ENCODE data around the gene MIB2. TPM values are rescaled to one million over a fixed set of nuclear protein-coding genes. Genes with fewer than 3 reads are reported as not detected.
"Not testable (repeated sequence)": the region's sequence is repeated elsewhere in the genome, so short reads cannot be mapped to it uniquely, and the experiment has no call there.

Gene MIB2
- total RNA-seq, 2 experiments from 2014 or later: 37.1 TPM

DNA sequence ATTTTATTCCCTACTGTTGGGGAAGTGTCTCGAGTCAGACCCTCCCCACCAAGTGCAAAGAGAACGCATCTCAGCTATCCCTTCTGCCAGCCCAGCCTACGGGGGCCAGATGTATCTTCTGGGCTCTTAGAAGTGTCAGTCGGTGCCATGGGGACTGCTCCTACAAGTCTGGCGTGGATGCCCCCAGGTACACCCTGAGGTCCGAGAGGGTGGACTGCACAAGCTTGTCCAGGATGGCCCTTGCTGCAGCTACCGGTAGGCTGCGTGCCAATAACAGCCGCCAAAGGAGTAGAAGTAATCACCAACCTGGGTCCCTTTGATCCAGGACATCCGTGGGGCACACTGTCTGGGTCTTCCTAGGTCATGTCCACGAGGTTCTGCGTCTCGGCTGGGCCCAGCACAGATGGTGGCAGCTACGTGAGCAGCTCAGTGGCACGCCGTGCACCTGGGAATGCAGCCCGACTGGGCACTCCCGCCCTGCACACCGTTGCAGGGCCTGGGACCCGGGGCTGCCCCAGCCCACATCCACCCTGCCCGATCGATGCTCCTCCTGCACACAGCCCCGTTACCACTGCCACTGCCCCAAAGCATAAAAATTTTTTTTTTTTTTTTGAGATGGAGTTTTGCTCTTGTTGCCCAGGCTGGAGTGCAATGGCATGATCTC lies 31.8 kb upstream of the MIB2 start:
- ATAC-seq: no peak
- H3K27me3 Mint-ChIP-seq: peaks cover 8% of the 10 kb centered on the region
- no peaks in the 10 kb centered on the region for H3K9me3 Mint-ChIP-seq (ENCODE audit: low read depth)
- intact Hi-C loops (cut with DNase I, micrococcal nuclease): no loop called here
- POLR2A ChIA-PET: interaction anchor here (0.6 kb wide), 1 partner anchor 16 kb away, joined by 3 read pairs; no protein-coding TSS in a partner anchor
- H3K4me3 Mint-ChIP-seq: no peak overlapping the region
- H3K27ac Mint-ChIP-seq: no peak overlapping the region
- no peaks in the 10 kb centered on the region for H3K36me3 Mint-ChIP-seq (ENCODE audit: low read depth)
- CTCF ChIA-PET: no interaction called here
- DNase-seq: no peak
- peaks cover 5% of the 10 kb centered on the region for H3K4me1 Mint-ChIP-seq

DNA sequence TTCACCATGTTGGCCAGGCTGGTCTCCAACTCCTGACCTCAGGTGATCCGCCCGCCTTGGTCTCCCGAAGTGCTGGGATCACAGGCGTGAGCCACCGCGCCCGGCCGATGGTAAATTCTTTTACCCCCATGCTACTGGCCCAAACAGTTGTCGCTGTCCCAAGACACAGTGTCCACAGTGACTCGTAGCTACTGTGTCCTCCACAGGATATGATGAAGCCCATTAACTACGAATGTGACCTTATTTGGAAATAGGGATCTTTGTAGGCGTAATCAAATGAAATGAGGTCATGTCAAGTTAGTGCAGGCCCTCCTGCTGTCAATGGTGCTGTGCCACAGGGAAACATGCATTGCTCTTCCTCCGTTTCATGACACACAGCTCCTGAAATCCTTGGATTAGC lies 23.8 kb upstream of the MIB2 start:
- ATAC-seq: peak; percentile 39
- H3K4me1 Mint-ChIP-seq: no peaks in the 10 kb centered on the region
- H3K9me3 Mint-ChIP-seq (ENCODE audit: low read depth): no peaks in the 10 kb centered on the region
- DNase-seq: no peak
- H3K4me3 Mint-ChIP-seq: no peak overlapping the region
- no peaks in the 10 kb centered on the region for H3K36me3 Mint-ChIP-seq (ENCODE audit: low read depth)
- ChIA-PET CTCF (interaction anchor here (0.6 to 1.1 kb wide), 2 partner anchors 13 to 46 kb away, joined by 3 read pairs; no protein-coding TSS in a partner anchor), POLR2A (no interaction called here)
- intact Hi-C loops (cut with DNase I, micrococcal nuclease): no loop called here
- H3K27me3 Mint-ChIP-seq: no peaks in the 10 kb centered on the region
- H3K27ac Mint-ChIP-seq: no peak overlapping the region

GRCh38 chr1:1593834-1594601 lies 21.3 kb upstream of the MIB2 start:
- POLR2A ChIA-PET: no interaction called here
- Mint-ChIP-seq H3K9me3 (ENCODE audit: low read depth) (no peaks in the 10 kb centered on the region), H3K27ac (no peak overlapping the region), H3K36me3 (ENCODE audit: low read depth) (no peaks in the 10 kb centered on the region), H3K27me3 (peaks cover 5% of the 10 kb centered on the region), H3K4me3 (no peak overlapping the region), H3K4me1 (peaks cover 4% of the 10 kb centered on the region)
- no peak for DNase-seq
- CTCF ChIA-PET: interaction anchor here (0.5 to 0.6 kb wide), 2 partner anchors 9 to 15 kb away, joined by 3 read pairs; no protein-coding TSS in a partner anchor
- ATAC-seq: no peak
- intact Hi-C loops (cut with DNase I, micrococcal nuclease): no loop called here

- H3K9me3 Mint-ChIP-seq (ENCODE audit: low read depth): no peaks in the 10 kb centered on the region
- ATAC-seq (no peak), DNase-seq (no peak)
- no peak overlapping the region for H3K27ac Mint-ChIP-seq
- H3K27me3 Mint-ChIP-seq: peaks cover 6% of the 10 kb centered on the region
- peaks cover 5% of the 10 kb centered on the region for H3K4me1 Mint-ChIP-seq
- H3K36me3 Mint-ChIP-seq (ENCODE audit: low read depth): no peaks in the 10 kb centered on the region
- no peak overlapping the region for H3K4me3 Mint-ChIP-seq
- POLR2A ChIA-PET: no interaction called here
- intact Hi-C loops (cut with DNase I, micrococcal nuclease): no loop called here
- CTCF ChIA-PET: interaction anchor here (0.5 kb wide), 1 partner anchor 10 kb away, joined by 3 read pairs; no protein-coding TSS in a partner anchor
Measured at GRCh38 chr1:1594602-1595260, 20.6 kb upstream of the MIB2 start.

GRCh38 chr1:1595341-1595740 lies 20.0 kb upstream of the MIB2 start:
- H3K27ac Mint-ChIP-seq; H3K36me3 Mint-ChIP-seq (ENCODE audit: low read depth); H3K27me3 Mint-ChIP-seq; H3K4me1 Mint-ChIP-seq; CTCF ChIA-PET; intact Hi-C loops (cut with DNase I, micrococcal nuclease); H3K9me3 Mint-ChIP-seq (ENCODE audit: low read depth); DNase-seq; H3K4me3 Mint-ChIP-seq; ATAC-seq; POLR2A ChIA-PET: not testable (repeated sequence)

GRCh38 chr1:1596493-1597274 lies 18.6 kb upstream of the MIB2 start:
- Mint-ChIP-seq H3K9me3 (ENCODE audit: low read depth) (no peaks in the 10 kb centered on the region), H3K27ac (no peak overlapping the region), H3K27me3 (peaks cover 6% of the 10 kb centered on the region), H3K4me3 (no peak overlapping the region), H3K36me3 (ENCODE audit: low read depth) (no peaks in the 10 kb centered on the region), H3K4me1 (peaks cover 5% of the 10 kb centered on the region)
- DNase-seq (no peak), ATAC-seq (no peak)
- ChIA-PET CTCF (interaction anchor here (0.7 to 1.3 kb wide), 3 partner anchors 8 to 17 kb away, joined by 3 to 5 read pairs (median 4); no protein-coding TSS in a partner anchor), POLR2A (no interaction called here)
- intact Hi-C loops (cut with DNase I, micrococcal nuclease): no loop called here

DNA sequence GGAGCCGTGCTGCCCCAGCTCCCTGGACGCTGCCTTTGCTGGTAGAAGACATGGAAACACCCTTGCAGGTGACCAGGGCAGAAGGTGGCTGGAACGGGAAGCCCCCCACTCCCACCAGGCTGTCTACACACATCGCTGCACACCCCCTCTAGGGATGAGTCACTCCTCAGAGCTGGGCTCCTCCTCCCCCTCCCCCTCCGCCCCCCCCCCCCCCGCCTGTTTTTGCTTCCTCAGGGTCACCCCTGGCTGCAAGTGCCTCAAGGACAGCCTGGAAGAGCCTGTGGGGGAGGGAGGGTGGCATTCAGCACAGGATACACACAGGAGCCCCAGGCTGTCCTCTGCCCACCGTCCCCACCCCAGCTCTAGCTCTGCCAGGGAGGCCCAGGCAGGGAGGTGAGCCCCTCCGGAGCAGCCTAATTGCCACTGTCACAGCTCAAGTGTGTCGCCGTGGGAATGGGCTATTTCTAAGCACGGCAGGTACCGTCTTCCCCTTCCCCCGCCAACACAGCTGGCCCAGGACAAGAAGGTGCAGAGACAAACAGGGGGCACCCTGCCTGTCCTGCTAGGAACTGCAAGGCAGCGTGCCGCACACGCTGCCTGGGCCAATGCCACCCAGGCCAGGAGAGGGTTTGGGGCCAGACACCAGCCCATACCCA lies 17.9 kb upstream of the MIB2 start:
- Mint-ChIP-seq H3K4me3 (no peak overlapping the region), H3K9me3 (ENCODE audit: low read depth) (no peaks in the 10 kb centered on the region), H3K4me1 (peaks cover 5% of the 10 kb centered on the region), H3K36me3 (ENCODE audit: low read depth) (no peaks in the 10 kb centered on the region), H3K27ac (no peak overlapping the region), H3K27me3 (peaks cover 6% of the 10 kb centered on the region)
- ChIA-PET POLR2A (no interaction called here), CTCF (interaction anchor here (0.7 to 1.3 kb wide), 3 partner anchors 9 to 18 kb away, joined by 3 to 5 read pairs (median 4); no protein-coding TSS in a partner anchor)
- DNase-seq (peak; percentile 59), ATAC-seq (peak; percentile 59)
- intact Hi-C loops (cut with DNase I, micrococcal nuclease): no loop called here

GRCh38 chr1:1598051-1598719 lies 17.1 kb upstream of the MIB2 start:
- Mint-ChIP-seq H3K27ac (no peak overlapping the region), H3K4me1 (peaks cover 5% of the 10 kb centered on the region), H3K36me3 (ENCODE audit: low read depth) (no peaks in the 10 kb centered on the region), H3K4me3 (peak overlapping the region; percentile 63), H3K27me3 (peaks cover 6% of the 10 kb centered on the region), H3K9me3 (ENCODE audit: low read depth) (no peaks in the 10 kb centered on the region)
- intact Hi-C loops (cut with DNase I, micrococcal nuclease): no loop called here
- ChIA-PET CTCF (interaction anchor here (1.0 to 1.3 kb wide), 2 partner anchors 9 to 10 kb away, joined by 3 to 5 read pairs; no protein-coding TSS in a partner anchor), POLR2A (interaction anchor here (0.6 kb wide), 1 partner anchor 42 kb away, joined by 6 read pairs; no protein-coding TSS in a partner anchor)
- ATAC-seq (no peak), DNase-seq (no peak)

DNA sequence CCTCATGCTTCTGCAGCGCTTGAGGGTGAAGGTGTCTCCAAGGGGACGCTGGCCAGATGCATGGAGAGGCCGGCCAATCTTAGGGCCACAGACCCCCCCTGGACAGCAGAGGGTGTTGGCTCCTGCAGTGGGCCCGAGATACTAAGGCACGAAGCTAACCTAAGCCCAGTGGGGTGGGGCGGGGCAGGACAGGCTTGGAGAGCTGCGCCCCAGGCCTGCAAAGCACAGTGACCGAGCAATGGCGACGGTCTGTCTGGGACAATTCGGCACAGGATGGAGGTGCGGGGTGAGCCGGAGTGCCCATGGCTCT lies 16.6 kb upstream of the MIB2 start:
- ATAC-seq (no peak), DNase-seq (no peak)
- ChIA-PET POLR2A (interaction anchor here (0.6 kb wide), 1 partner anchor 42 kb away, joined by 6 read pairs; no protein-coding TSS in a partner anchor), CTCF (interaction anchor here (1.0 kb wide), 1 partner anchor 8 kb away, joined by 3 read pairs; no protein-coding TSS in a partner anchor)
- Mint-ChIP-seq H3K4me3 (peak overlapping the region; percentile 63), H3K27me3 (peaks cover 6% of the 10 kb centered on the region), H3K9me3 (ENCODE audit: low read depth) (no peaks in the 10 kb centered on the region), H3K36me3 (ENCODE audit: low read depth) (no peaks in the 10 kb centered on the region), H3K4me1 (peaks cover 5% of the 10 kb centered on the region), H3K27ac (no peak overlapping the region)
- intact Hi-C loops (cut with DNase I, micrococcal nuclease): no loop called here

All from activated CD4-positive, alpha-beta T cell treated with anti-CD3 and anti-CD28 coated beads for 36 hours (primary cell).